Spinal cord (tissue), 10 donors: ENCODE results near the gene BEND7. TPM values are rescaled to one million over a fixed set of nuclear protein-coding genes. Genes with fewer than 3 reads are reported as not detected.
A peak's percentile ranks its signal among the peaks of the same experiment; 100 is the strongest.
"Not testable (repeated sequence)": the region's sequence is repeated elsewhere in the genome, so short reads cannot be mapped to it uniquely, and the experiment has no call there.

Experiments
- DNase-seq, 6 donors: peaks; one replicate each; pipeline versions ENCODE4 v3.0.0 to v3.0.0-alpha.2; 2013 to 2015; ENCODE audit warnings: low spot score in 6 of 6, low read depth in 4 of 6
- H3K27ac ChIP-seq: one replicate; pipeline ENCODE4 v1.5.1; 2013; ENCODE audit warnings: low read depth, low read length, control low read depth
- H3K27me3 ChIP-seq: one replicate; pipeline ENCODE4 v1.6.1; 2013; ENCODE audit warnings: low read length; ENCODE audit not compliant: control insufficient read depth, insufficient read depth
- H3K36me3 ChIP-seq: one replicate; pipeline ENCODE4 v1.6.1; 2013; ENCODE audit warnings: low read length; ENCODE audit not compliant: control insufficient read depth, insufficient read depth
- H3K4me1 ChIP-seq: one replicate; pipeline ENCODE4 v1.6.1; 2013; ENCODE audit warnings: low read length; ENCODE audit not compliant: control insufficient read depth, insufficient read depth
- H3K4me3 ChIP-seq: one replicate; pipeline ENCODE4 v1.5.1; 2013; ENCODE audit warnings: low read depth, low read length, control low read depth
- H3K9me3 ChIP-seq: one replicate; pipeline ENCODE4 v1.6.1; 2013; ENCODE audit warnings: low read length; ENCODE audit not compliant: control insufficient read depth, insufficient read depth
- WGBS: methylation state at CpG from one replicate; pipeline ENCODE4 v1.1.5; 2013; ENCODE audit warnings: missing lambda C conversion rate; ENCODE audit not compliant: insufficient coverage; 5-methylcytosine and 5-hydroxymethylcytosine counted together
- polyA plus RNA-seq, 2 donors: library from polyadenylated mRNA; unstranded; fragments of 120-200 nt; gene quantifications; one replicate each; pipeline ENCODE4 v1.2.1, GENCODE V29; 2013; ENCODE audit not compliant: insufficient read length in 2 of 2
- total RNA-seq, 2 donors: library from RNA; depleted of rRNA in 1 of 2; stranded (reverse); fragments of 120-200 nt in 1 of 2; fragments of >200 nt in 1 of 2; gene quantifications; one replicate each; pipeline versions ENCODE4 v1.2.3 to v1.2.4, GENCODE V29; 2013 to 2014
- donor health status: healthy.

Gene BEND7
- total and polyA plus RNA-seq, 4 donors: 20.0 to 28.2 (median 24.2) TPM

GRCh38 chr10:13550802-13551201, 22.0 kb upstream of the BEND7 start:
- Histone ChIP-seq H3K27me3 (no peaks in the 10 kb centered on the region), H3K4me1 (no peaks in the 10 kb centered on the region), H3K9me3 (peaks cover 3% of the 10 kb centered on the region), H3K36me3 (no peaks in the 10 kb centered on the region), H3K27ac (no peak overlapping the region), H3K4me3 (no peak overlapping the region)
- whole genome bisulfite sequencing: no CpG with 5 or more reads among the region's 2 CpGs
- no peak for DNase-seq

GRCh38 chr10:13542533-13542932, 13.7 kb upstream of the BEND7 start:
- WGBS: no CpG with 5 or more reads among the region's 5 CpGs
- DNase-seq: no peak
- H3K27ac ChIP-seq: no peak overlapping the region
- no peaks in the 10 kb centered on the region for H3K4me1 ChIP-seq
- no peak overlapping the region for H3K4me3 ChIP-seq
- no peaks in the 10 kb centered on the region for H3K9me3 ChIP-seq
- H3K27me3 ChIP-seq: no peaks in the 10 kb centered on the region
- H3K36me3 ChIP-seq: no peaks in the 10 kb centered on the region

GRCh38 chr10:13537985-13538384, 9.2 kb upstream of the BEND7 start:
- not testable (repeated sequence) for H3K9me3 ChIP-seq, H3K4me1 ChIP-seq, H3K36me3 ChIP-seq, H3K4me3 ChIP-seq, DNase-seq, H3K27me3 ChIP-seq, H3K27ac ChIP-seq
- 91% methylated on average over 9 of the region's 9 CpGs for WGBS

GRCh38 chr10:13536674-13537366, 8.0 kb upstream of the BEND7 start:
- no peaks in the 10 kb centered on the region for H3K4me1 ChIP-seq
- H3K9me3 ChIP-seq: no peaks in the 10 kb centered on the region
- H3K4me3 ChIP-seq: no peak overlapping the region
- peak in 2 of 6 donors; percentile 73 for DNase-seq
- H3K27ac ChIP-seq: no peak overlapping the region
- WGBS: 57% methylated on average over 10 of the region's 11 CpGs
- H3K36me3 ChIP-seq: no peaks in the 10 kb centered on the region
- H3K27me3 ChIP-seq: no peaks in the 10 kb centered on the region

- WGBS: 100% methylated on average over 4 of the region's 4 CpGs
- no peaks in the 10 kb centered on the region for H3K4me1 ChIP-seq
- H3K27me3 ChIP-seq: no peaks in the 10 kb centered on the region
- H3K27ac ChIP-seq: no peak overlapping the region
- H3K4me3 ChIP-seq: no peak overlapping the region
- no peaks in the 10 kb centered on the region for H3K36me3 ChIP-seq
- no peak for DNase-seq
- H3K9me3 ChIP-seq: no peaks in the 10 kb centered on the region
Measured at GRCh38 chr10:13535346-13535745, 6.5 kb upstream of the BEND7 start.

GRCh38 chr10:13529714-13529973, 830 bp upstream of the BEND7 start:
- DNase-seq: no peak
- Histone ChIP-seq H3K4me3 (peak overlapping the region; percentile 52), H3K27ac (no peak overlapping the region), H3K27me3 (no peaks in the 10 kb centered on the region), H3K9me3 (no peaks in the 10 kb centered on the region), H3K4me1 (peaks cover 9% of the 10 kb centered on the region), H3K36me3 (no peaks in the 10 kb centered on the region)
- WGBS: 41% methylated on average over 5 of the region's 8 CpGs

- no peaks in the 10 kb centered on the region for H3K9me3 ChIP-seq
- DNase-seq: peak in 2 of 6 donors; percentile 29 to 47
- H3K4me1 ChIP-seq: peaks cover 9% of the 10 kb centered on the region
- H3K4me3 ChIP-seq: peak overlapping the region; percentile 42
- H3K36me3 ChIP-seq: no peaks in the 10 kb centered on the region
- H3K27ac ChIP-seq: no peak overlapping the region
- WGBS: under 1% methylated on average over 104 of the region's 104 CpGs
- no peaks in the 10 kb centered on the region for H3K27me3 ChIP-seq
Measured at GRCh38 chr10:13528123-13528874, 515 bp downstream of the BEND7 start.

GRCh38 chr10:13527864-13528122, 1.0 kb downstream of the BEND7 start:
- 0% methylated on average over 3 of the region's 5 CpGs for WGBS
- Histone ChIP-seq H3K9me3 (no peaks in the 10 kb centered on the region), H3K36me3 (no peaks in the 10 kb centered on the region), H3K27ac (no peak overlapping the region), H3K4me3 (peak overlapping the region; percentile 42), H3K27me3 (no peaks in the 10 kb centered on the region), H3K4me1 (peaks cover 9% of the 10 kb centered on the region)
- peak in 2 of 6 donors; percentile 22 to 32 for DNase-seq

GRCh38 chr10:13526948-13527863, 1.6 kb downstream of the BEND7 start:
- WGBS: 54% methylated on average over 4 of the region's 10 CpGs
- H3K27me3 ChIP-seq: no peaks in the 10 kb centered on the region
- peak overlapping the region; percentile 42 for H3K4me3 ChIP-seq

More at GRCh38 chr10:13526948-13527863, 1.6 kb downstream of the BEND7 start:
- H3K9me3 ChIP-seq: no peaks in the 10 kb centered on the region
- no peak overlapping the region for H3K27ac ChIP-seq
- DNase-seq: no peak
- H3K4me1 ChIP-seq: peaks cover 9% of the 10 kb centered on the region
- no peaks in the 10 kb centered on the region for H3K36me3 ChIP-seq
